KMS-11 (cell line): ENCODE data around the gene SHOC2.

ENCODE experiments used
- H2AFZ ChIP-seq: fragments of 200-600 bp; sonication (generic); 2 replicates; pipeline ENCODE4 v1.6.1; 2016; ENCODE audit warnings: antibody characterized with exemption, mixed run types, low read depth
- H3K27ac ChIP-seq: fragments of 200-600 bp; sonication (generic); 2 replicates; pipeline ENCODE4 v1.6.1; 2016; ENCODE audit warnings: mild to moderate bottlenecking, mixed run types
- H3K27me3 ChIP-seq: fragments of 200-600 bp; sonication (generic); 2 replicates; pipeline ENCODE4 v1.6.1; 2017; ENCODE audit warnings: mild to moderate bottlenecking, low read depth, mixed run types, moderate library complexity; ENCODE audit not compliant: insufficient read depth
- H3K36me3 ChIP-seq: fragments of 200-600 bp; sonication (generic); 2 replicates; pipeline ENCODE4 v1.6.1; 2017; ENCODE audit warnings: mild to moderate bottlenecking, mixed run types; ENCODE audit not compliant: insufficient read depth
- H3K4me1 ChIP-seq: fragments of 200-600 bp; sonication (generic); 2 replicates; pipeline ENCODE4 v1.6.1; 2016; ENCODE audit warnings: mild to moderate bottlenecking, low read depth, mixed run types; ENCODE audit not compliant: poor library complexity, severe bottlenecking
- H3K4me2 ChIP-seq: fragments of 200-600 bp; sonication (generic); 2 replicates; pipeline ENCODE4 v1.7.0; 2016; ENCODE audit warnings: mild to moderate bottlenecking, mixed run types
- H3K4me3 ChIP-seq: fragments of 200-600 bp; sonication (generic); IDR thresholded peaks from 2 replicates; pipeline ENCODE4 v1.6.1; 2017; ENCODE audit warnings: low read depth, low read length, mixed read lengths; ENCODE audit not compliant: insufficient read depth
- H3K79me2 ChIP-seq: fragments of 200-600 bp; sonication (generic); 2 replicates; pipeline ENCODE4 v1.6.1; 2016; ENCODE audit warnings: low read depth, mixed run types; ENCODE audit not compliant: insufficient read depth
- H3K9ac ChIP-seq: fragments of 200-600 bp; sonication (generic); 2 replicates; pipeline ENCODE4 v1.6.1; 2016; ENCODE audit warnings: mild to moderate bottlenecking, mixed run types
- H4K20me1 ChIP-seq: fragments of 200-600 bp; sonication (generic); 2 replicates; pipeline ENCODE4 v1.6.1; 2016; ENCODE audit warnings: mild to moderate bottlenecking, mixed run types; ENCODE audit not compliant: insufficient read depth
- TF ChIP-seq, protein P1 (sequence below): fragments of 200-600 bp; sonication (generic); conservative IDR thresholded peaks from 2 replicates; pipeline ENCODE4 v1.6.1; 2017; ENCODE audit warnings: low read depth, mild to moderate bottlenecking, antibody characterized with exemption, low read length, moderate library complexity, mixed read lengths

Gene SHOC2

DNA sequence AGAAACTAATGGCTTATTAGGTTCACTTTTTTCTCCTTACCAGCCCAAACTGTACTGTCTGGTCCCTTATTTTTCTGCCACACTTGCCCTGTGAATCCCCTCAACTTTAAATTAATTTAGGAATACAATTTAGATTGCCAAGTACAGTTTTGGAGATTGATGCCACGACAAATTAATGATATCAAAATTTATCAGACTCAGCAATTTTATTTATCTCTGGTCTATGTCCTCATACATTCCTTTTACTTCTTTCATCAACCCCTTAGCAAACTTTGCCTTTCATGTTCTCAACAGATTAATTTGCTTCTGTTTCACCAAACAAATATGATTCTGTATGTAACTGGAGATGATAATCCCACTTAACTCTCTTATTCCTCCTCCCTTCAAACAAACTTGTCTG is 38.2 kb downstream of the SHOC2 start:
- no peaks in the 10 kb centered on the region for H3K27me3 ChIP-seq
- TF ChIP-seq, protein P1, sequence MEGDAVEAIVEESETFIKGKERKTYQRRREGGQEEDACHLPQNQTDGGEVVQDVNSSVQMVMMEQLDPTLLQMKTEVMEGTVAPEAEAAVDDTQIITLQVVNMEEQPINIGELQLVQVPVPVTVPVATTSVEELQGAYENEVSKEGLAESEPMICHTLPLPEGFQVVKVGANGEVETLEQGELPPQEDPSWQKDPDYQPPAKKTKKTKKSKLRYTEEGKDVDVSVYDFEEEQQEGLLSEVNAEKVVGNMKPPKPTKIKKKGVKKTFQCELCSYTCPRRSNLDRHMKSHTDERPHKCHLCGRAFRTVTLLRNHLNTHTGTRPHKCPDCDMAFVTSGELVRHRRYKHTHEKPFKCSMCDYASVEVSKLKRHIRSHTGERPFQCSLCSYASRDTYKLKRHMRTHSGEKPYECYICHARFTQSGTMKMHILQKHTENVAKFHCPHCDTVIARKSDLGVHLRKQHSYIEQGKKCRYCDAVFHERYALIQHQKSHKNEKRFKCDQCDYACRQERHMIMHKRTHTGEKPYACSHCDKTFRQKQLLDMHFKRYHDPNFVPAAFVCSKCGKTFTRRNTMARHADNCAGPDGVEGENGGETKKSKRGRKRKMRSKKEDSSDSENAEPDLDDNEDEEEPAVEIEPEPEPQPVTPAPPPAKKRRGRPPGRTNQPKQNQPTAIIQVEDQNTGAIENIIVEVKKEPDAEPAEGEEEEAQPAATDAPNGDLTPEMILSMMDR = no peak
- no peak overlapping the region for H3K4me2 ChIP-seq
- H4K20me1 ChIP-seq = 0 out of 2 replicates have a peak, but pooled peaks cover 6% of the 10 kb centered on the region
- no peak overlapping the region for H3K4me3 ChIP-seq
- H3K36me3 ChIP-seq = no peaks in the 10 kb centered on the region
- peaks cover 81% of the 10 kb centered on the region for H3K79me2 ChIP-seq
- H3K4me1 ChIP-seq = peaks cover 7% of the 10 kb centered on the region
- no peak overlapping the region for H2AFZ ChIP-seq
- H3K9ac ChIP-seq = no peak overlapping the region
- H3K27ac ChIP-seq = no peak overlapping the region

DNA sequence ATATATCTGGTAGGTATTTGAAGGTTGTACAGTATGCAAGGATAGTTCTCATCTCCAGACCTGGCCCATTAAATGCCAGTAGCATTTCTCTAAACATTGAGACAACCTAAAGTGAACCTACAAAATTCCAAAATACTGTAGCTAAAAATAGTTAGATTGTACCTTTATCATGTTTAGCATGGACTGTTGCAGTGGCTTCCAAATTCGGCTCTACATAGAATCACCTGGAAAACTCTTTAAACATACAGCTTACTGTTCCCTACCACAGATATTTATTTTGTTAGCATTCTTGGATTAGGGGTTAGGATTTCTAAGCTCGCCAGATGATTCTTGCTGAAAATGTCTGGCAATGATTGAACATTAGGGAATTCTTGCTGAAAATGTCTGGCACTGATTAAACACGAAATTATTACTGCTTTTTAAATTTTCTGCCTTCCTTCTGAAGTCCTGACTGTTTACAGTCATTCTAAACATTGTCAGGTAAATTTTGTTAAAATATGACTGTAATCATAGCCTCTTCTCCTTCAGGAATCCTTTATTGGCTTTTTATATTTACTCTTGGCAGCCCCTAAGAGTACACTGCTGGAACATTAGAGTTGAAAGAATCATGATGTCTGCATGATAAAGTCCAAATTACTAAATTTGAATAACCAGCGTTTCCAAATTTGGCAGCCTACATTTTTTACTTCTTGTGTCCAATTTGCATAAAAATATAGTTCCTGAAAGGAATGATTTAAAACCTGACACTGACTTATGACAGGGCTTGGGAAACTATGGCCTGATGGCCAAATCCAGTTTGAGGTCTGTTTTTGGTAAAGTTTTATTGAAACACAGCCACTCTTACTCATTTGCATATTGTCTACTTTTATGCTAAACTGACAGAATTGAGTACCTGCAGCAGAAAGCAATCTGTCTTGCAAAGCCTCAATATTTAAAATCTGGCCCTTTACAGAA is 40.3 kb downstream of the SHOC2 start:
- Histone ChIP-seq H3K27ac (no peak overlapping the region), H3K79me2 (peaks cover 77% of the 10 kb centered on the region), H3K4me1 (peaks cover 8% of the 10 kb centered on the region), H2AFZ (no peak overlapping the region), H4K20me1 (peaks cover 20% of the 10 kb centered on the region; the same call in 1 of the 2 replicates), H3K9ac (no peak overlapping the region), H3K4me3 (no peak overlapping the region), H3K36me3 (no peaks in the 10 kb centered on the region), H3K27me3 (no peaks in the 10 kb centered on the region), H3K4me2 (no peak overlapping the region)
- TF ChIP-seq, protein P1 = no peak

DNA sequence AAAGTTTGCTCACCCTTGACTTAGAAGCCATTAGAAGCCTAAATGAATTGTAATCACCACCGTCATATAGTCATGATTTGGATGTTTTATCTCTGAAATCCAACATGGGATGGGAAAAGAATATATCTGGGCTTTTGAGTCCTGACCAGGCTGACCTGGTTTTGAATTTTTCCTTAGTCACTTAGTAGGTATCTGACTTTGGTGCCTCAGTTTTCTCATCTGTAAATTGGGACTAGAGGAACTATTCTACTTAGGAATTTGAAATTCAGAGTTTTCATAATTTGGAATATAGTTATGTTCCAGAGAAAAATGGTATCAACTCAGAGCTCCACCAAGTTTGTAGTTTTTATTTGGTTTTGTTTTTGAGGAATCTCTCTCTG is 40.9 kb downstream of the SHOC2 start:
- TF ChIP-seq, protein P1 = no peak
- Histone ChIP-seq H3K9ac (no peak overlapping the region), H3K36me3 (no peaks in the 10 kb centered on the region), H3K27me3 (no peaks in the 10 kb centered on the region), H3K27ac (no peak overlapping the region), H3K4me3 (no peak overlapping the region), H3K79me2 (peaks cover 77% of the 10 kb centered on the region), H3K4me2 (no peak overlapping the region), H4K20me1 (peaks cover 23% of the 10 kb centered on the region; the same call in 1 of the 2 replicates), H2AFZ (no peak overlapping the region), H3K4me1 (peaks cover 11% of the 10 kb centered on the region)

- peaks cover 59% of the 10 kb centered on the region; the same call in 1 of the 2 replicates for H3K79me2 ChIP-seq
- H2AFZ ChIP-seq = no peak overlapping the region
- peaks cover 30% of the 10 kb centered on the region; the same call in 1 of the 2 replicates for H4K20me1 ChIP-seq
- H3K4me1 ChIP-seq = peaks cover 21% of the 10 kb centered on the region
- no peak overlapping the region for H3K4me2 ChIP-seq
- H3K27me3 ChIP-seq = no peaks in the 10 kb centered on the region
- no peak overlapping the region for H3K27ac ChIP-seq
- no peaks in the 10 kb centered on the region for H3K36me3 ChIP-seq
- no peak overlapping the region for H3K9ac ChIP-seq
- TF ChIP-seq, protein P1 = no peak
- no peak overlapping the region for H3K4me3 ChIP-seq
Measured at GRCh38 chr10:110962443-110962842, 43.0 kb downstream of the SHOC2 start.
